Hematopoietic multipotent progenitor cell treated with erythropoietin and hydrocortisone succinate and interleukin-3 and kit ligand, for 6 days (in vitro differentiated cells): ENCODE measurements around the gene SLC22A5.
"Not testable (repeated sequence)": the region's sequence is repeated elsewhere in the genome, so short reads cannot be mapped to it uniquely, and the experiment has no call there.

Experiments used
- DNase-seq: peaks from one replicate; pipeline ENCODE4 v3.0.0-alpha.2; 2015

Gene SLC22A5

DNA sequence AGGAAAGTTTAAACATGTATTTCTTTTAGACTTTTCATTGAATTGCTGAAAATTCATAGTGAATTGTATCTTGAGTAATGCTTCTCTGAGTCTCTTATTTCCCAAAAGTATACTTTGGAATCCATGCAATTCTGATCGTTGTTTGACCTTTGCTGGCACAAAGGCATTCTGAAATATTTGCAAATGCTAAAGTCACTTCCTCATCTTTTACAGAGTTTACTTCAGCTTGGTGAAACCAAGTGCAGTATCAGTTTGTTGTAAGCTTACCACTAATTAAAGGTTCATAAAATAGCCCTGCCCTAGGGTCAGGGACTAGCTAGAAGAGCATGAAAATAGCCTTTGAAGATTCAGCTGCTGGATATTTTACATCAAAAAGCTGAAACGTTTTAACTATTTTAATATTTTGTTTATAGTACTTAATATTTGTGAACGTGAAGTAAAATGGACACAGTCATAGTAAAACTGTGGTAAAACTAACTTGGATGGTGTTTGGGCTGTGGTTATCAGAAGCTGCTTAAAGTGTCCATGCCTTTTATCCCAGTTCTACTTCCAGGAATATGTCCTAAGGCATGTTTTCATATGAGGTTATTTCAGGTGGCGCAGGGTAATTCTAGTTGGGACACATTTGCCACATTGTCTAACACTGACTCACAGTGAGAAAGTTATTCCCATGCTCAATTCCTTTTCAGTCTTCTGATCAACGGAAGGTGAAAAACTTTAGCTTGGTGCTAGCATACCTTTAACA, 45.3 kb downstream of the SLC22A5 start:
- no peak for DNase-seq

- not testable (repeated sequence) for DNase-seq
Observed at GRCh38 chr5:132415516-132415915, 46.0 kb downstream of the SLC22A5 start.

DNA sequence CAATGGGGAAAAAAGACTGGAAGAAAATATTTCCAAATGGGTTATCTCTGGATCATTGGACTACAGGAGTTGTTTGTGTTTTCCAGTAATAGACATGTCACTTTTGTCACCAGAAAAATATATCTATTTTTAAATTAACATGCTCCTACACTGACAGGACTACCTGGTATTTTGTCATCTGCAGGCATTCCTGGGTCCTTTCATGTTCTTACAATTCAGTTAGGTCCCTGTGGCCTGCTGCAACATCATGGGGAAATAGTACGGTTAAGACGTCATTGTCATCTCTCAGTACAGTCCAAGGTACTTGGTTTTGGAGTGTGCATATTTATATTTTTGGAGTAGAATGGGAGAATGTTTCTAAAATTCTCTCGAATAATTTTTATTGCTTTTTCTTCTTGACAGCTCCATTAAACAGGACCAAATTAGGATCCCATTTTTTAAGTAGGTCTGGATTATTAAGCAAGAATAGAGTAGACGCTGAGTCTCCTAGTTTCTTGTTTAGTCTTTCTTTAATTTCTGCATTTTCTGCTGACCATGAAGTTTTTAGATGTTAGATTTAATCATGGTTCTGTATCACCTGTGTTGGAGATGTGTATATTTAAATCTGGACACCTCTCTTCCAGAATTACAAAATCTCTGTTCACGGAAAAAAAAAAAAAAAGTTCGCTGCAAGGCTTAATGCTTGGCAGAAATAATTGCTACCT, 46.9 kb downstream of the SLC22A5 start:
- DNase-seq: no peak

DNA sequence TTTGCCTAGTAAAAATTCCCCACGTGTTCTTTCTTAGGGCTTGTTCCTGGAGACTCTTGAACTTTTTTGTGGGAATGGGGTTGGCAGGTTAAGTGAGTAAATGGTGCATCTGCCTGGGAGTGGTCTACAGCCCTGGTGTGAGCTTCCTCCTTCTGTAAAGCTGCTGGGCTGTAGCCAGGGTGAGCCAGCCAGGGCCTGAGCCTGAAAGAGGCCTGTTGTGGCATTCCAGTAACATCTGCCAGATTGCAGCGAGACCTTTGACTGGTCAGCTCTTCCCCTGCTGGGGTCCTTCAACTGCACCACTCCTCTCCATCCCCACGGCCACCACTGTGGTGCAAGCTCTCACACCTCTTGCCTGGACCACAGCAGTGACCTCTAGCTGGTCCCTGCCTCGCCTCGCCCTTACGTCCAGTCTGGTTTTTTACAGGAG, 47.5 kb downstream of the SLC22A5 start:
- no peak for DNase-seq

GRCh38 chr5:132417461-132417860, 48.0 kb downstream of the SLC22A5 start:
- DNase-seq: no peak

GRCh38 chr5:132417889-132418485, 48.5 kb downstream of the SLC22A5 start:
- no peak for DNase-seq

- DNase-seq: peak; percentile 47
Observed at GRCh38 chr5:132418881-132419280, 49.4 kb downstream of the SLC22A5 start.

DNA sequence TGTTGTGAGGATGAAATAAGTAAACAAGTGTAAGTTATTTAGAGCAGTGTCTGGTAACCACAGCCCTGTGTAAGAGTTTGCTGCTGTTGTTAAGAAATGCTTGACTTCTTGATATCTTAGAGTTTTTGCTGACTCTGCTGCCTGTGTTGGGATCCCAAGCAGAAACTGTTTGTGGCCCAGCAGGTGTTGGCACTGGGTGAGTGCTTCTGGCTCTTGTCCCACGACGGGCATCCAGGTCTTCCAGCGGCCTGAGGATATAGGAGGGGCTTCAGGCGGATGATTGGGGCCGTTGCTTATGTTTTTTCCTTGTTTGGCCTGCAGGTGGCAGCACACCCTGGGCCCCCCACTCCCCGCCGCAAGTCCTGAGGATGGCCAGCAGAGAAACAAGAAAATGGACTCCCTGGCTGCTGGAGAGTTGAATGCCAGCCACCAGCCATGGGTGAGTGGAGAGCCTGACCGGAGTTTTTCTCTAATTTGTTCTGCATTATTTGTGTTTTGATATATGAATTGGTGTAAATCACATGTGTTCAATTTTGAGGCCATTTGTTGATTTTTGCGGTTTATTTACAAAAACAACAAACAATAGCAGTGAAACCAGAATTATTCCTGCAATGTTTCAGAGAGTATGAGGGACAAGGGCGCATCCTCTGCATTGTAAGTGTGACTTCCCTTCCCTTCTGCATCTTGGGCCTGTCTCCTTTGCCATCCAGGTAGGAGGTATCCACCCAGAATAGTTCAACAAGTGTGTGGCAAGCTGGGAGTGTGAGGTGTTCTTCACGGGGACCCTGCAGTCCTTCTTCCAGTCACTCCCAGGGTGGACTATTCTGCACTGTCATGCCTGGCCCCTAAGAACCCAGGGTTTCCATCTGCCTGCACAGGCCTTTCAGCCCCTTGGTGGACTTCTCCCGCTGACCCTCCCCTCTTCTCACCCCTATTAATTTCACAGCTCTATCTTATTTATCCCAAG, 50.3 kb downstream of the SLC22A5 start:
- DNase-seq: peak; percentile 83

GRCh38 chr5:132420706-132421272, 51.3 kb downstream of the SLC22A5 start:
- DNase-seq: peak; percentile 43

DNA sequence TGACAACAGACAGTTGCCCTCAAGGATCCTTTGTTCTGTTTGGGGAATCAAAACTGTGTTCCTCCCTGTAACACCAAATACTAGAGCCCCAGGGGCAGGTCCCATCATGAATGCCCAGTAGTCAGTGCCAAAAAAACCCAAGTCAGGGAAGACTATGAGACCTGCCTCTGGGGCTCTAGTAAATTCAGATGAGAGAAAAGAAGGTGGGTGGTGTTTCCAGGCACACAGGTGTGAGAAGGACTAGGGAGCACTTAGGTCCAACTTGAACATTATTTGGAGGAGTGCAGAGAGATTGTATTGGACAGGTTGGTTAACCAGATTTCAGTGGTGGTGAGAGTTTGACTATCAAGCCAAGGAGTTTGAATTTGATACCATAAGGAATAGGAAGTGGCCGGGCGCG, 52.0 kb downstream of the SLC22A5 start:
- DNase-seq: no peak

DNA sequence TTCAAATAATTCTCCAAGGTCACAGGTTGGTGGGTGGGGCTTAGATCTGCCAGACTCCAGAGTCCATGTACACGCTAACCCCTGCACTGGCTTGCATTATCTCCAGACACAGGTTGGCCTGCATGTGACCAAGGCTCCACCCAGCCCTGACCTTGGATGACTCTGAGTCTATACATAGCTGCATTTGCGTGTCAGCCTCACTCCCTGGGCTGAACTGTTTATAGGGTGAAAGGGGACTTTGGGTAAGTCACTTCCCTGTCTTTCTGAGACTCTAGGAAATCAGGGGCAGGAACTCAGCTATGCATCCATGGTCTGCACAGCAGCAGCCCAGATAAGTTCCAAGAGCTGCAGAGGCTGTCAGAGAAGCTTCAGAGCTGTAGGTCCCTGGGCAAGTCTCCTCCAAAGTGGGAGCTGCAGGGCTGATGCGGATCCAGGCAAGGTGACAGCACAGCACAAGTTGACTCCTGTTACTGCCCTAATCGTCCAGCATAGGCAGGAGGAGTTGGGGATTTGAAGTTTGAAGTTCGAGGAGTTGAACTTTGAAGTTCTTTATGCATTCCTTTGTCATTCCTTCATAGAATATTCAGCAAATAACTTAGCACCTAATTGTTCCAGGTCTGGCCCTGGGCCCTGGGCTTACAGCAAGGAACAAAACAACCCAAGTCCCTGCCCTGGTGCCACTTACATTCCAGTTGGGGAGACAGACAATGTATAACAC, 53.4 kb downstream of the SLC22A5 start:
- peak; percentile 99 for DNase-seq

GRCh38 chr5:132423438-132423898, 54.0 kb downstream of the SLC22A5 start:
- peak; percentile 13 for DNase-seq

DNA sequence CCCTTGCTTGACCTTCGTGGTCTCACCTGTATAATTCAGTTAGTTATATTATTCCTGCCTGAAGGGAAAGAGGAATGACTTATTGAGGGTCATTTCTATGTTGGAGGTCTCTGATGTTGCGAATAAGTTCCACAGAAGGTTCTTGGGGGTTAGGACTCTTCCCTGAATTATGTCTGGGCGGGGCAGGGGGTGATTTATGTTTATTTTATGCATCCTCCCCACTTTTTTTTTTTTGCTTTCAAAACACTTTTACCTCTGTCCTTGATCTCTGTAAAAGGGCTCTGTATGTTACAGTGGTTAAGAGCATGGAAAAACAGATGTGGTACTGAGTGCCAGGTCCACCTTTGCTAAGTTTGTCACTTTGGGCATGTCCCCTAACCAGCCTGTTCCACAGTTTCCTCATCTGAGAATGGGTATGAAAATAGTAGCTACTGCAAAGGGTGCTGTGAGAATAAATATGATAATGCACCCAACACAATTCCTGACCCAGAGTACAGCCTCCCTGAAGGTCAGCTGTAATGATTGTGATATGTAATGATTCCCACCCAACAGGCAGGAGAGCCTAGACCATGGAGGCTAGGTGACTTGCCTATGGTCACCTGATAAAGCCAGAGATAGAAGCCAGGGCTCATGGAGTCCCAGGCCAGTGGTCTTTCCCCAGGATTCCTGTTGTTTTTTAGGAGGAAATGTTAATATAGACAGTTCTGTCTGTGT, 54.8 kb downstream of the SLC22A5 start:
- DNase-seq: no peak

DNA sequence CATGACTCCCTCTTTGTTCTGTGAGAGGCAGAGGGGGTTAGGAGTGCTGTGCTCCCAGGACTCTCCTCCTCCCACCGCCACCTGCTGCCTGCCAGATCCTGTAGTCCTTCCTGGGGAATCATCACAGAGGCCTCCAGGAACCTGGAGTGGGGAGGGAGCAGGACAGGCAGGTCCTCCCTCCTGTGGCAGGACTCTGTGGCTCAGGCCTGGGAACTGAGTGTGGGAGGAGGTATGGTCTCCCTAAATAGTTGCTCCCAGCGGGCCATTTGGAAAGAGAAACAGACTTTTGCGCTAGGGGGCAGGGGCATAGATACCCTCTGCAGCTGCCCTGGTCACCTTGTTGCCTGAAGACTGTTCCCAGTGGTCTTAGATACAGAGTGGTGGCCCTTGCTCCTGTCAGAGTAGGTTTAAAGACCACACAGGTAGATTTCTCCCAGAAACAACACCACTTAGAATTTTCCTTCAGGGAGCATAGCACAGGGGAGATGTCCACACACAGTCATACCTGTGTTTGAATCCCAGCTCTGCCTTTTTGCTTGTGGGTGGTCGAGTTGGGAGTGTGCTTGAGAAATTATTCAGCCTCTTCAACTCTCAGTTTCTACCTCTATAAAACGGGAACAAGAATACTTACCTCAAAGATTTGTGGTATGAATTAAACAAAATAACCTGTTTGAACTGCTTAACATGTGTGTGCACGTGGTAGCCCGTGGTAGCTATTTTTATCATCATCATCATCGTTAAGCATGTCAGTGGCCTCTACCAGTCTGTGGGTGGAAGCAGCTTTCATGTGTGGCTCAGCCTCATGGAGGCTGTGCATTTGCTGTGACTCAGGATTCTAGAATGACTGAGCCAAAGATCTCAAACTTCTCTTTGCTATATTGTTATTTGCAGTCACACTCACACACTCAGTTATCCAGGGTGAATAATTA, 55.8 kb downstream of the SLC22A5 start:
- DNase-seq: peak; percentile 66

GRCh38 chr5:132425975-132426524, 56.5 kb downstream of the SLC22A5 start:
- no peak for DNase-seq

DNA sequence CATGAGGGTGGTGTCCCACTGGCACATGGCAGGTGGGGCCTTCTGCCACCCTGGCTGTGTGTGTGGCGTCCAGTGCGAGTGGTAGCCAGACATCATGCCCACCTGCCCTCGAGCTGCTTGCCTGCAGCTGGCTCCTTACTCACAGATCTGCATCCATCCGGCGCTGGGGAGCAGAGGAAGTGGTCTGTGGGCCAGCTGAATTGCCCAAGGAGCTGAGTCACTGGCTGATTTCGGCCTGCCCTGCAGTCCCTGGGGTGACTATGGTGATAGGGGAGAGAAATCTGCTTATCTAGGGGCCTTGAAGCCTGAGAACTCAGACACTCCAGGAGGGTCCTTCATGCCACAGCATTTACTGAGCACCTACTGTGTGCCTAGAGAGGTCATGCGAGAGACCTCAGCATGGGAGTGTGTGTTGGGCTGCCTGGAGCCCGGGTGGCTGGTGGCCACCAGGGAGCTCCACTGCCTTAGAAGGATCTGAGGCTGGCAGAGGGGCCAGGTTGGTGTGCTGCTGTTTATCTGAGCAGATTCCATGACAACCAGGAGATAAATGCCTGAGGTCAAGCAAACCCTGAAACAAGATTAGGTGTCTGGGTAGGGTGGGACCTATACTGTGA, 57.1 kb downstream of the SLC22A5 start:
- DNase-seq: peak; percentile 91

- no peak for DNase-seq
Observed at GRCh38 chr5:132427281-132428146, 58.0 kb downstream of the SLC22A5 start.

GRCh38 chr5:132428147-132428482, 58.6 kb downstream of the SLC22A5 start:
- DNase-seq: no peak
